ENCODE data around the gene AQP12B. TPM values are rescaled to one million over a fixed set of nuclear protein-coding genes. Genes with fewer than 3 reads are reported as not detected.

The AQP12B gene
- total RNA-seq, 1 donor from 2014 or later = not detected

DNA sequence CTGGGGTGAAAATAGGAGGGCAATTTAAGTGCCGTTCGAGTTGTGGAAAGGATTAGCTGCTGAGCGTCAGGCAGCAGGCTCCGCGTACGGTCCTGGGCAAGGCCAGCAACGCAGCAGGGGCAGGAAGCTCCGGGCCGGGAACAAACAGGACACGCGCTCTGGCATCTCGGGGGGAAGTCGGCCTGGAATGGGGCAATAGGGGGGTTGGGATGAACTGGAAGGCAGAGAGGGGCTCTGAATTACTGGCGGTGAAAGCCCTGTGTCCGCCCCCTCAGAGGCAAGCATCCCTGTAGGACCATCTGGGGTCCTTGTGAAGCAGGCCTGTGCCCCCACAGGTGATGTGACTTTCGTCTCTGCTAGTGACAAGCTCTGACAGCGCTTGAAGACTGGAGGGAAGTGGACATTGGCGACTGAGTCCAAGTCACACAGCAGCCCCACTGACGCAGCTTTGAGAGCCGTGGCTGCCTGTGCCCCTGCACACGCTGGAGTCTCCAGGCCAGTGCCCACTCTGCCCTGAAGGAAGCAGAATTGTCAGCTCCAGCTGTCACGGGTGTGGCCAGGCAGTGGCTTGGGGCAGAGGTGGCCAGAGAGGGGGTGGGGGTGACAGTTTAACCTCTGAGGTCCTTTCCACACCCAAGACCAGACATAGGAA is 35.1 kb downstream of the AQP12B start:
- Mint-ChIP-seq H3K27me3 (ENCODE audit: low read depth) (peaks cover 77% of the 10 kb centered on the region), H3K27ac (no peak overlapping the region), H3K4me1 (no peaks in the 10 kb centered on the region), H3K9me3 (no peaks in the 10 kb centered on the region), H3K36me3 (no peaks in the 10 kb centered on the region), H3K4me3 (no peak overlapping the region)
- TF ChIP-seq, protein P1, sequence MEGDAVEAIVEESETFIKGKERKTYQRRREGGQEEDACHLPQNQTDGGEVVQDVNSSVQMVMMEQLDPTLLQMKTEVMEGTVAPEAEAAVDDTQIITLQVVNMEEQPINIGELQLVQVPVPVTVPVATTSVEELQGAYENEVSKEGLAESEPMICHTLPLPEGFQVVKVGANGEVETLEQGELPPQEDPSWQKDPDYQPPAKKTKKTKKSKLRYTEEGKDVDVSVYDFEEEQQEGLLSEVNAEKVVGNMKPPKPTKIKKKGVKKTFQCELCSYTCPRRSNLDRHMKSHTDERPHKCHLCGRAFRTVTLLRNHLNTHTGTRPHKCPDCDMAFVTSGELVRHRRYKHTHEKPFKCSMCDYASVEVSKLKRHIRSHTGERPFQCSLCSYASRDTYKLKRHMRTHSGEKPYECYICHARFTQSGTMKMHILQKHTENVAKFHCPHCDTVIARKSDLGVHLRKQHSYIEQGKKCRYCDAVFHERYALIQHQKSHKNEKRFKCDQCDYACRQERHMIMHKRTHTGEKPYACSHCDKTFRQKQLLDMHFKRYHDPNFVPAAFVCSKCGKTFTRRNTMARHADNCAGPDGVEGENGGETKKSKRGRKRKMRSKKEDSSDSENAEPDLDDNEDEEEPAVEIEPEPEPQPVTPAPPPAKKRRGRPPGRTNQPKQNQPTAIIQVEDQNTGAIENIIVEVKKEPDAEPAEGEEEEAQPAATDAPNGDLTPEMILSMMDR (IDR thresholded peaks at IDR 0.05; ENCODE audit: unreplicated experiment) = no peak
- peak in 1 of 2 experiments; percentile 14 for DNase-seq (ENCODE audit: low spot score in 2 of 2, unreplicated experiment in 2 of 2)

DNA sequence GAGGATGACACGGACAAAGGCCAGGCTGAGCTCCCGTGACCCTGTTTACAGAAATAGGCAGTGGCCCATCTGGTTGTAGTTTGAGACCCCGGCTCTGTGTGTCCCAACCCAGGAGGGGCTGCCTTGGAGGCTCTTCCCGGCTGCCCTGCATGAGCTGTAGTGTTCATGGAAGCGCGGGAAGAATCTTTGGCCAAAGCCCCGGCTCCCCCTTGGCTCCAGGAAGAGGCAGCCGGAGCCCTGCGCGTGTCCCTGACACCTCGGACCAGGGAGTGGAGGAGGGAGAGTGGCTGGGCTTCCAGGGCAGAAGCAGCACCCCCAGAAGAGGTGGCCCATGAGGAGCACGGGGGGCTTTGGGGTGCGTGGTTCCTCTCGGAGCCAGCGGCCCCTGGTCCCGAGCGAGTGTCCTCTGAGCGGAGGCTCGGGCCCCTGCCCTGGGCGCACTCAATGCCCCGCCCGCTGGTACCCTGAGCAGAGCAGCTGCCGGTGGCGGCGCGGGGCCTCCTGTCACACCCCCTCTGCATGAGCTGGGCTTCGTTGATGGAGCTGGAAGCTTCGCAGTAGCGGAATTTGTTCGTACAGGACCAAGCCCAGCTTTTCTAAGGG is 35.7 kb downstream of the AQP12B start:
- TF ChIP-seq, protein P1 (IDR thresholded peaks at IDR 0.05; ENCODE audit: unreplicated experiment) = no peak
- Mint-ChIP-seq H3K36me3 (no peaks in the 10 kb centered on the region), H3K4me3 (no peak overlapping the region), H3K27me3 (ENCODE audit: low read depth) (peaks cover 74% of the 10 kb centered on the region), H3K27ac (no peak overlapping the region), H3K4me1 (no peaks in the 10 kb centered on the region), H3K9me3 (no peaks in the 10 kb centered on the region)
- DNase-seq (ENCODE audit: low spot score in 2 of 2, unreplicated experiment in 2 of 2) = peak in 1 of 2 experiments; percentile 30

DNA sequence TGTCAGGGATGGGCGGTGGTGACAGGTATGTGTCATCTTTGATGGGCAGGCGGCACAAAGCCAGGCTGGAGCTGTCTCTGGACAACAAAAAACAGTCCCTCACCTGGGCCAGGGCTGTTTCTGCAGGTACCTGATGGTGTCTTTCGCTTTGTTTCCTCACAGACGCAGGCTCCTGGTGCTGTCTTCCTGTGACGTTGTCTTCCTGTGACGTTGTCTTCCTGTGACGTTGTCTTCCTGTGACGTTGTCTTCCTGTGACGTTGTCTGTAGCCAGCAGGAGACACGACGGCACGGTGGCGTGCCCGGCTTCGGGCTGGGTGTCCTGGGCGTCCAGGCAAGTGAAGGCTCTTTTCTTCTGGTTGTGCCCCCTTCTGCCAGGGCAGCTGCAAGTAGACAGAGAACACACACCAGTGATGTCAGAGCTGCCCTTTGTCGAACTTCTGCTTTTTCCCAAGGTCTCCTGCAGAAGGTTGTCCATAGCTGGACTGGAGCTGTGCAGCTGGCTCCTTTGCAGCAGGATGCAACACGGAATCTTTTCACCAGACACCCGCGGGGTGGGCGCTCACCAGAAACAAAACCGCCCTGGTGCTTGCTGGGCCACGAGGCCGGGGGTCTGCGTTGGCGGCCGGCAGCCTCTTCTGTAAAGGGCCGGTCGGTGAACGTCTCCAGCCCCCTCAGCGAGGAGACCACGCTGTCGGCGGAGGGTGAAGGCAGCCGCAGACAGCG is 36.3 kb downstream of the AQP12B start:
- DNase-seq (ENCODE audit: low spot score in 2 of 2, unreplicated experiment in 2 of 2) = peak in 1 of 2 experiments; percentile 28
- H3K36me3 Mint-ChIP-seq = no peaks in the 10 kb centered on the region
- H3K9me3 Mint-ChIP-seq = no peaks in the 10 kb centered on the region
- H3K4me3 Mint-ChIP-seq = no peak overlapping the region
- no peaks in the 10 kb centered on the region for H3K4me1 Mint-ChIP-seq
- no peak overlapping the region for H3K27ac Mint-ChIP-seq
- TF ChIP-seq, protein P1 (IDR thresholded peaks at IDR 0.05; ENCODE audit: unreplicated experiment) = no peak
- H3K27me3 Mint-ChIP-seq (ENCODE audit: low read depth) = peaks cover 70% of the 10 kb centered on the region

DNA sequence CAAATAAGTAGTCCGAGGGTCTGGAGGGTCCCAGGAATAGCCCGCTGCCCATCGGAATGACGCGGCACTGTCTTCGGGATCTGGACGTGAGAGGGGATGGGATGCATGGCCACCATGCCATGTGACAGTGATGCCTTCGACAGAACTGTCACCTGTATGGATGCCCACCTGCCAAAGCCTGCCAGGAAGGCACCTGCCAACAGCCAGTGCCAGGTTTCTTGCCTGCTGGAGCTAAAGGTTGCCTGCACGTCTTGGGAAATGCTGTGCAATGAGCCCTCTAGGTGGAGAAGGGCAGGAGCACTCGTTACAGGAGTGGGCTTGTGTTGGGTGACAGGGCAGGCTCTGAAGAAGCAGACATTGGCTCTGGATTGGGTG is 36.9 kb downstream of the AQP12B start:
- Mint-ChIP-seq H3K4me3 (no peak overlapping the region), H3K4me1 (no peaks in the 10 kb centered on the region), H3K9me3 (no peaks in the 10 kb centered on the region), H3K27me3 (ENCODE audit: low read depth) (peaks cover 68% of the 10 kb centered on the region), H3K27ac (no peak overlapping the region), H3K36me3 (no peaks in the 10 kb centered on the region)
- TF ChIP-seq, protein P1 (IDR thresholded peaks at IDR 0.05; ENCODE audit: unreplicated experiment) = no peak
- DNase-seq (ENCODE audit: low spot score in 2 of 2, unreplicated experiment in 2 of 2) = peak in 1 of 2 experiments; percentile 29

DNA sequence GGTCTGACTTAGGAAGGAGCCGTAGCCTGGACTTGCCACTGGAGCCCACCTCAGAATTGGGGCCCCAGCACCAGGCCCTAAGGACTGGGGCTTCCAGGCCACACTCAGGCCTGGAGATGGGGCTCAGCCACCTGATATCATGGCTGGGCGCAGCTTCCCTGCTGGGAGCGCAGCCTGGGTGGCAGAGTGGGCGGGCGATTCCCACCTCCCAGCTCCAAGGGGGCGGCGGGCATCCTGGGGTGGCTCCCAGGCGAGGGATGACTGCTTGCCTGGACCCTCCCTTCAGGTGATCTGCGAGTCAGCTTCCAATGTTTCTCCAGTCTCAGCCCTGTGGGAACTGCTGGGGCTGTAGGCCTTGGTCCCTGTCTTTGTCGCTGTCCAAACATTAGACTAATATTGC is 37.3 kb downstream of the AQP12B start:
- H3K27ac Mint-ChIP-seq = no peak overlapping the region
- peak in 1 of 2 experiments; percentile 11 for DNase-seq (ENCODE audit: low spot score in 2 of 2, unreplicated experiment in 2 of 2)
- H3K9me3 Mint-ChIP-seq = no peaks in the 10 kb centered on the region
- H3K27me3 Mint-ChIP-seq (ENCODE audit: low read depth) = peaks cover 66% of the 10 kb centered on the region
- no peak overlapping the region for H3K4me3 Mint-ChIP-seq
- no peaks in the 10 kb centered on the region for H3K4me1 Mint-ChIP-seq
- no peaks in the 10 kb centered on the region for H3K36me3 Mint-ChIP-seq
- TF ChIP-seq, protein P1 (IDR thresholded peaks at IDR 0.05; ENCODE audit: unreplicated experiment) = no peak

Measured in mesothelial cell of epicardium (in vitro differentiated cells).